HEK293 (cell line): Measurements from ENCODE around the gene MT1A.

Experiments used
- KLF10 ChIP-seq: fragments of 450-650 bp; IDR thresholded peaks from 2 replicates; pipeline ENCODE4 v1.5.1; 2018; ENCODE audit warnings: missing biosample characterization, mild to moderate bottlenecking, missing genetic modification characterization
- MYNN ChIP-seq: fragments of 450-650 bp; formaldehyde crosslinking; IDR thresholded peaks from 2 replicates; pipeline ENCODE4 v1.5.1; 2016; ENCODE audit warnings: missing biosample characterization, missing genetic modification characterization, borderline replicate concordance
- MZF1 ChIP-seq: fragments of 450-650 bp; formaldehyde crosslinking; IDR thresholded peaks from 2 replicates; pipeline ENCODE4 v1.5.1; 2017; ENCODE audit warnings: missing biosample characterization, missing genetic modification characterization, borderline replicate concordance
- SCRT2 ChIP-seq: fragments of 450-650 bp; formaldehyde crosslinking; IDR thresholded peaks from 2 replicates; pipeline ENCODE4 v1.5.1; 2016; ENCODE audit warnings: missing biosample characterization, missing genetic modification characterization
- TSHZ1 ChIP-seq: fragments of 450-650 bp; formaldehyde crosslinking; IDR thresholded peaks from 2 replicates; pipeline ENCODE4 v1.5.1; 2016; ENCODE audit warnings: missing biosample characterization, missing genetic modification characterization, borderline replicate concordance
- WT1 ChIP-seq: fragments of 450-650 bp; formaldehyde crosslinking; IDR thresholded peaks from 2 replicates; pipeline ENCODE4 v1.5.1; 2016; ENCODE audit warnings: missing biosample characterization, missing genetic modification characterization
- ZNF121 ChIP-seq: fragments of 450-650 bp; formaldehyde crosslinking; IDR thresholded peaks from 2 replicates; pipeline ENCODE4 v1.5.1; 2016; ENCODE audit warnings: missing biosample characterization, missing genetic modification characterization
- ZNF16 ChIP-seq: fragments of 450-650 bp; formaldehyde crosslinking; IDR thresholded peaks from 2 replicates; pipeline ENCODE4 v1.5.1; 2016; ENCODE audit warnings: low read depth, missing biosample characterization, missing genetic modification characterization
- ZNF184 ChIP-seq: fragments of 450-650 bp; IDR thresholded peaks from 2 replicates; pipeline ENCODE4 v1.5.1; 2018; ENCODE audit warnings: missing biosample characterization, mild to moderate bottlenecking, missing genetic modification characterization
- ZNF202 ChIP-seq: fragments of 450-650 bp; formaldehyde crosslinking; IDR thresholded peaks from 2 replicates; pipeline ENCODE4 v1.5.1; 2016; ENCODE audit warnings: missing biosample characterization, missing genetic modification characterization, borderline replicate concordance
- ZNF239 ChIP-seq: fragments of 450-650 bp; formaldehyde crosslinking; IDR thresholded peaks from 2 replicates; pipeline ENCODE4 v1.5.1; 2016; ENCODE audit warnings: missing biosample characterization, missing genetic modification characterization
- ZNF24 ChIP-seq: fragments of 450-650 bp; formaldehyde crosslinking; IDR thresholded peaks from 2 replicates; pipeline ENCODE4 v1.5.1; 2016; ENCODE audit warnings: missing biosample characterization, missing genetic modification characterization
- ZNF280C ChIP-seq: fragments of 450-650 bp; formaldehyde crosslinking; IDR thresholded peaks from 2 replicates; pipeline ENCODE4 v1.5.1; 2016; ENCODE audit warnings: missing biosample characterization, missing genetic modification characterization
- ZNF302 ChIP-seq: fragments of 450-650 bp; formaldehyde crosslinking; IDR thresholded peaks from 2 replicates; pipeline ENCODE4 v1.5.1; 2016; ENCODE audit warnings: missing biosample characterization, missing genetic modification characterization, low read depth
- ZNF335 ChIP-seq: fragments of 450-650 bp; formaldehyde crosslinking; conservative IDR thresholded peaks from 2 replicates; pipeline ENCODE4 v1.5.1; 2016; ENCODE audit warnings: missing biosample characterization, missing genetic modification characterization
- ZNF366 ChIP-seq: fragments of 450-650 bp; formaldehyde crosslinking; conservative IDR thresholded peaks from 2 replicates; pipeline ENCODE4 v1.5.1; 2016; ENCODE audit warnings: missing biosample characterization, missing genetic modification characterization
- ZNF433 ChIP-seq: fragments of 450-650 bp; formaldehyde crosslinking; IDR thresholded peaks from 2 replicates; pipeline ENCODE4 v1.5.1; 2016; ENCODE audit warnings: missing biosample characterization, missing genetic modification characterization, low read depth
- ZNF48 ChIP-seq: fragments of 450-650 bp; formaldehyde crosslinking; IDR thresholded peaks from 2 replicates; pipeline ENCODE4 v1.5.1; 2016; ENCODE audit warnings: missing biosample characterization, missing genetic modification characterization
- ZNF549 ChIP-seq: fragments of 450-650 bp; IDR thresholded peaks from 2 replicates; pipeline ENCODE4 v1.5.1; 2018; ENCODE audit warnings: missing biosample characterization, missing genetic modification characterization, mild to moderate bottlenecking, inconsistent platforms, moderate library complexity
- ZNF677 ChIP-seq: fragments of 450-650 bp; IDR thresholded peaks from 2 replicates; pipeline ENCODE4 v1.5.0; 2018; ENCODE audit warnings: missing biosample characterization, mild to moderate bottlenecking, missing genetic modification characterization, moderate library complexity
- ZXDB ChIP-seq: fragments of 450-650 bp; formaldehyde crosslinking; IDR thresholded peaks from 2 replicates; pipeline ENCODE4 v1.5.1; 2016; ENCODE audit warnings: missing biosample characterization, missing genetic modification characterization
- TF ChIP-seq, protein P1 (sequence below): fragments of 450-650 bp; formaldehyde crosslinking; IDR thresholded peaks from 2 replicates; pipeline ENCODE4 v1.5.1; 2016; ENCODE audit warnings: missing biosample characterization, missing genetic modification characterization
- TF ChIP-seq, protein P2 (sequence below): fragments of 450-650 bp; formaldehyde crosslinking; IDR thresholded peaks from 2 replicates; pipeline ENCODE4 v1.5.1; 2017; ENCODE audit warnings: missing biosample characterization, mild to moderate bottlenecking, missing genetic modification characterization, moderate library complexity
- TF ChIP-seq, protein P3 (sequence below): fragments of 450-650 bp; formaldehyde crosslinking; optimal IDR thresholded peaks from 2 replicates; pipeline ENCODE3; 2016; ENCODE audit warnings: missing biosample characterization, mild to moderate bottlenecking, missing genetic modification characterization
- TF ChIP-seq, protein P4 (sequence below): fragments of 450-650 bp; formaldehyde crosslinking; IDR thresholded peaks from 2 replicates; pipeline ENCODE4 v1.5.1; 2017; ENCODE audit warnings: missing biosample characterization, missing genetic modification characterization
- TF ChIP-seq, protein P5 (sequence below): fragments of 450-650 bp; formaldehyde crosslinking; conservative IDR thresholded peaks from 2 replicates; pipeline ENCODE4 v1.5.1; 2016; ENCODE audit warnings: low read depth, missing biosample characterization, missing genetic modification characterization

The MT1A gene

GRCh38 chr16:56609463-56609921 lies 29.0 kb upstream of the MT1A start (continued):
- peak; percentile 99 for TF ChIP-seq MZF1
- no peak for TF ChIP-seq WT1 (tag by site-specific recombination)
- TF ChIP-seq ZNF239 (tag by site-specific recombination), result no peak
- no peak for TF ChIP-seq ZNF549 (tag by site-specific recombination)
- no peak for TF ChIP-seq ZNF184 (tag by site-specific recombination)
- TF ChIP-seq ZNF121 (tag by site-specific recombination), result no peak
- TF ChIP-seq ZNF335, result peak; percentile 54
- no peak for TF ChIP-seq KLF10 (tag by site-specific recombination)
- TF ChIP-seq ZNF280C (tag by site-specific recombination), result no peak
- TF ChIP-seq TSHZ1, result no peak
- TF ChIP-seq, protein P1, sequence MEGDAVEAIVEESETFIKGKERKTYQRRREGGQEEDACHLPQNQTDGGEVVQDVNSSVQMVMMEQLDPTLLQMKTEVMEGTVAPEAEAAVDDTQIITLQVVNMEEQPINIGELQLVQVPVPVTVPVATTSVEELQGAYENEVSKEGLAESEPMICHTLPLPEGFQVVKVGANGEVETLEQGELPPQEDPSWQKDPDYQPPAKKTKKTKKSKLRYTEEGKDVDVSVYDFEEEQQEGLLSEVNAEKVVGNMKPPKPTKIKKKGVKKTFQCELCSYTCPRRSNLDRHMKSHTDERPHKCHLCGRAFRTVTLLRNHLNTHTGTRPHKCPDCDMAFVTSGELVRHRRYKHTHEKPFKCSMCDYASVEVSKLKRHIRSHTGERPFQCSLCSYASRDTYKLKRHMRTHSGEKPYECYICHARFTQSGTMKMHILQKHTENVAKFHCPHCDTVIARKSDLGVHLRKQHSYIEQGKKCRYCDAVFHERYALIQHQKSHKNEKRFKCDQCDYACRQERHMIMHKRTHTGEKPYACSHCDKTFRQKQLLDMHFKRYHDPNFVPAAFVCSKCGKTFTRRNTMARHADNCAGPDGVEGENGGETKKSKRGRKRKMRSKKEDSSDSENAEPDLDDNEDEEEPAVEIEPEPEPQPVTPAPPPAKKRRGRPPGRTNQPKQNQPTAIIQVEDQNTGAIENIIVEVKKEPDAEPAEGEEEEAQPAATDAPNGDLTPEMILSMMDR (tag by site-specific recombination), result no peak
- TF ChIP-seq, protein P2, sequence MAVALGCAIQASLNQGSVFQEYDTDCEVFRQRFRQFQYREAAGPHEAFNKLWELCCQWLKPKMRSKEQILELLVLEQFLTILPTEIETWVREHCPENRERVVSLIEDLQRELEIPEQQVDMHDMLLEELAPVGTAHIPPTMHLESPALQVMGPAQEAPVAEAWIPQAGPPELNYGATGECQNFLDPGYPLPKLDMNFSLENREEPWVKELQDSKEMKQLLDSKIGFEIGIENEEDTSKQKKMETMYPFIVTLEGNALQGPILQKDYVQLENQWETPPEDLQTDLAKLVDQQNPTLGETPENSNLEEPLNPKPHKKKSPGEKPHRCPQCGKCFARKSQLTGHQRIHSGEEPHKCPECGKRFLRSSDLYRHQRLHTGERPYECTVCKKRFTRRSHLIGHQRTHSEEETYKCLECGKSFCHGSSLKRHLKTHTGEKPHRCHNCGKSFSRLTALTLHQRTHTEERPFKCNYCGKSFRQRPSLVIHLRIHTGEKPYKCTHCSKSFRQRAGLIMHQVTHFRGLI (tag by site-specific recombination), result no peak
- no peak for TF ChIP-seq ZNF677 (tag by site-specific recombination)
- TF ChIP-seq ZNF48 (tag by site-specific recombination), result no peak
- TF ChIP-seq, protein P3, sequence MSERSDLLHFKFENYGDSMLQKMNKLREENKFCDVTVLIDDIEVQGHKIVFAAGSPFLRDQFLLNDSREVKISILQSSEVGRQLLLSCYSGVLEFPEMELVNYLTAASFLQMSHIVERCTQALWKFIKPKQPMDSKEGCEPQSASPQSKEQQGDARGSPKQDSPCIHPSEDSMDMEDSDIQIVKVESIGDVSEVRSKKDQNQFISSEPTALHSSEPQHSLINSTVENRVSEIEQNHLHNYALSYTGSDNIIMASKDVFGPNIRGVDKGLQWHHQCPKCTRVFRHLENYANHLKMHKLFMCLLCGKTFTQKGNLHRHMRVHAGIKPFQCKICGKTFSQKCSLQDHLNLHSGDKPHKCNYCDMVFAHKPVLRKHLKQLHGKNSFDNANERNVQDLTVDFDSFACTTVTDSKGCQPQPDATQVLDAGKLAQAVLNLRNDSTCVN, result no peak
- TF ChIP-seq ZNF202 (tag by site-specific recombination), result no peak
- TF ChIP-seq ZNF24 (tag by site-specific recombination), result no peak
- TF ChIP-seq, protein P4, sequence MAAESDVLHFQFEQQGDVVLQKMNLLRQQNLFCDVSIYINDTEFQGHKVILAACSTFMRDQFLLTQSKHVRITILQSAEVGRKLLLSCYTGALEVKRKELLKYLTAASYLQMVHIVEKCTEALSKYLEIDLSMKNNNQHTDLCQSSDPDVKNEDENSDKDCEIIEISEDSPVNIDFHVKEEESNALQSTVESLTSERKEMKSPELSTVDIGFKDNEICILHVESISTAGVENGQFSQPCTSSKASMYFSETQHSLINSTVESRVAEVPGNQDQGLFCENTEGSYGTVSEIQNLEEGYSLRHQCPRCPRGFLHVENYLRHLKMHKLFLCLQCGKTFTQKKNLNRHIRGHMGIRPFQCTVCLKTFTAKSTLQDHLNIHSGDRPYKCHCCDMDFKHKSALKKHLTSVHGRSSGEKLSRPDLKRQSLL, result no peak
- no peak for TF ChIP-seq ZNF433 (tag by site-specific recombination)
- TF ChIP-seq, protein P5, sequence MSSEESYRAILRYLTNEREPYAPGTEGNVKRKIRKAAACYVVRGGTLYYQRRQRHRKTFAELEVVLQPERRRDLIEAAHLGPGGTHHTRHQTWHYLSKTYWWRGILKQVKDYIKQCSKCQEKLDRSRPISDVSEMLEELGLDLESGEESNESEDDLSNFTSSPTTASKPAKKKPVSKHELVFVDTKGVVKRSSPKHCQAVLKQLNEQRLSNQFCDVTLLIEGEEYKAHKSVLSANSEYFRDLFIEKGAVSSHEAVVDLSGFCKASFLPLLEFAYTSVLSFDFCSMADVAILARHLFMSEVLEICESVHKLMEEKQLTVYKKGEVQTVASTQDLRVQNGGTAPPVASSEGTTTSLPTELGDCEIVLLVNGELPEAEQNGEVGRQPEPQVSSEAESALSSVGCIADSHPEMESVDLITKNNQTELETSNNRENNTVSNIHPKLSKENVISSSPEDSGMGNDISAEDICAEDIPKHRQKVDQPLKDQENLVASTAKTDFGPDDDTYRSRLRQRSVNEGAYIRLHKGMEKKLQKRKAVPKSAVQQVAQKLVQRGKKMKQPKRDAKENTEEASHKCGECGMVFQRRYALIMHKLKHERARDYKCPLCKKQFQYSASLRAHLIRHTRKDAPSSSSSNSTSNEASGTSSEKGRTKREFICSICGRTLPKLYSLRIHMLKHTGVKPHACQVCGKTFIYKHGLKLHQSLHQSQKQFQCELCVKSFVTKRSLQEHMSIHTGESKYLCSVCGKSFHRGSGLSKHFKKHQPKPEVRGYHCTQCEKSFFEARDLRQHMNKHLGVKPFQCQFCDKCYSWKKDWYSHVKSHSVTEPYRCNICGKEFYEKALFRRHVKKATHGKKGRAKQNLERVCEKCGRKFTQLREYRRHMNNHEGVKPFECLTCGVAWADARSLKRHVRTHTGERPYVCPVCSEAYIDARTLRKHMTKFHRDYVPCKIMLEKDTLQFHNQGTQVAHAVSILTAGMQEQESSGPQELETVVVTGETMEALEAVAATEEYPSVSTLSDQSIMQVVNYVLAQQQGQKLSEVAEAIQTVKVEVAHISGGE, result no peak
- TF ChIP-seq ZNF302 (tag by site-specific recombination), result no peak
- TF ChIP-seq ZXDB (tag by site-specific recombination), result no peak
- TF ChIP-seq SCRT2 (tag by site-specific recombination), result no peak
- no peak for TF ChIP-seq ZNF16 (tag by site-specific recombination)
- TF ChIP-seq MYNN (tag by site-specific recombination), result no peak
- TF ChIP-seq ZNF366 (tag by site-specific recombination), result peak; percentile 15; the same call in 1 of the 2 replicates
